WERI-Rb-1 (cell line): ENCODE data around the gene CNOT8.
"Not testable (repeated sequence)": the region's sequence is repeated elsewhere in the genome, so short reads cannot be mapped to it uniquely, and the experiment has no call there.

Experiments
- DNase-seq: peaks from one replicate; pipeline ENCODE4 v3.0.0-alpha.2; 2020
- H3K27ac ChIP-seq: fragments of 250-450 bp; sonication (Bioruptor Pico); 2 replicates; pipeline ENCODE4 v1.5.1; 2020; ENCODE audit warnings: mild to moderate bottlenecking, moderate library complexity
- H3K27me3 ChIP-seq: fragments of 250-450 bp; sonication (Bioruptor Pico); 2 replicates; pipeline ENCODE4 v1.5.1; 2021; ENCODE audit warnings: mild to moderate bottlenecking, low read depth, moderate library complexity; ENCODE audit not compliant: insufficient read depth, severe bottlenecking
- H3K36me3 ChIP-seq: fragments of 250-450 bp; sonication (Bioruptor Pico); 2 replicates; pipeline ENCODE4 v1.5.1; 2020; ENCODE audit warnings: mild to moderate bottlenecking, moderate library complexity
- H3K4me3 ChIP-seq: 2 replicates; pipeline ENCODE4 v1.5.1; 2011; ENCODE audit warnings: low read depth, mild to moderate bottlenecking, control low read depth, low read length
- H3K9me3 ChIP-seq: fragments of 250-450 bp; sonication (Bioruptor Pico); 2 replicates; pipeline ENCODE4 v1.5.1; 2021; ENCODE audit warnings: mild to moderate bottlenecking, moderate library complexity; ENCODE audit not compliant: severe bottlenecking
- TF ChIP-seq, protein P1 (sequence below): IDR thresholded peaks from 2 replicates; pipeline ENCODE4 v1.5.1; 2011; ENCODE audit warnings: low read depth, mild to moderate bottlenecking, control low read depth, inconsistent platforms, low read length

CNOT8 gene

DNA sequence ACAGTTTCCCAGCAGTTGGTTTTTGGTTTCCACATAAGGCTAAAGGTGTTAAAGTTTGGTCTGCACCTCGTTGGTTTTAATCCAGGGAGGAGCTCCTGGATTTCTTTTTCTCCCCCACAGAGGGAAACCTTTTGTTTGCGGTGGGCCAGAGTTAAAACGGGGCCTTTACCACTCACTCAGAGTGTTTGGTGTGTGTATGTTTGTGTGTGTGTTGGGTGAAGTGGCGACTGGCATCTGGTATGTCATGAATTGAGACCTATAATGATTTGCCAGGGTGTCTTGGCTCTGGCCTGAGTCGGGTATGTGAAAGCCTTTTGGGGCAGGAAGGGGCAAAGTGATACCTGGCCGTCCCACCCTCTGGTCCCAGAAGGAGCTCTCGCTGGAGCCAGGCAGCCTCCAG lies 38.9 kb upstream of the CNOT8 start:
- DNase-seq: no peak
- H3K27me3 ChIP-seq: no peaks in the 10 kb centered on the region
- TF ChIP-seq, protein P1, sequence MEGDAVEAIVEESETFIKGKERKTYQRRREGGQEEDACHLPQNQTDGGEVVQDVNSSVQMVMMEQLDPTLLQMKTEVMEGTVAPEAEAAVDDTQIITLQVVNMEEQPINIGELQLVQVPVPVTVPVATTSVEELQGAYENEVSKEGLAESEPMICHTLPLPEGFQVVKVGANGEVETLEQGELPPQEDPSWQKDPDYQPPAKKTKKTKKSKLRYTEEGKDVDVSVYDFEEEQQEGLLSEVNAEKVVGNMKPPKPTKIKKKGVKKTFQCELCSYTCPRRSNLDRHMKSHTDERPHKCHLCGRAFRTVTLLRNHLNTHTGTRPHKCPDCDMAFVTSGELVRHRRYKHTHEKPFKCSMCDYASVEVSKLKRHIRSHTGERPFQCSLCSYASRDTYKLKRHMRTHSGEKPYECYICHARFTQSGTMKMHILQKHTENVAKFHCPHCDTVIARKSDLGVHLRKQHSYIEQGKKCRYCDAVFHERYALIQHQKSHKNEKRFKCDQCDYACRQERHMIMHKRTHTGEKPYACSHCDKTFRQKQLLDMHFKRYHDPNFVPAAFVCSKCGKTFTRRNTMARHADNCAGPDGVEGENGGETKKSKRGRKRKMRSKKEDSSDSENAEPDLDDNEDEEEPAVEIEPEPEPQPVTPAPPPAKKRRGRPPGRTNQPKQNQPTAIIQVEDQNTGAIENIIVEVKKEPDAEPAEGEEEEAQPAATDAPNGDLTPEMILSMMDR: no peak
- H3K4me3 ChIP-seq: no peak overlapping the region
- no peaks in the 10 kb centered on the region for H3K9me3 ChIP-seq
- H3K27ac ChIP-seq: no peak overlapping the region
- H3K36me3 ChIP-seq: peaks cover 38% of the 10 kb centered on the region

DNA sequence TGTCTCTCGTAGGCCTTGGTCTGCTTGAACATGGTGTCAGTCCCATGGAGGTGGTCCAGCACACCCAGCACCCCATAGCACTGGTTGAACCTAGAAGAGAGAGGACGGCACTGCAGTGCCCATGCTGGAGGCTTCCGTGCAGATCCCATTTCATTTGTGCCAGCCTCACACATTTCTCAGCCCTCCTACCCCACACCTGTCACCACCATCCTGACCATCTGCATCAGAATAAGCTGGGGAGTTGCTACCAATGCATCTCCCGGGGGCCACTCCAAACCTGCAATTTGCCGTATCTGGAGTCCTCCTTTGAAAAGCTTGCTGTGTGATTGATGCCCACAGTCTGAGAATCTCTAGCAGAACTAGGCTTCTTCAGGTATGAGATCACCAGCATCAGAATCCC lies 38.0 kb upstream of the CNOT8 start:
- no peaks in the 10 kb centered on the region for H3K27me3 ChIP-seq
- no peak for DNase-seq
- peaks cover 29% of the 10 kb centered on the region for H3K36me3 ChIP-seq
- no peak overlapping the region for H3K4me3 ChIP-seq
- TF ChIP-seq, protein P1: no peak
- no peak overlapping the region for H3K27ac ChIP-seq
- no peaks in the 10 kb centered on the region for H3K9me3 ChIP-seq

DNA sequence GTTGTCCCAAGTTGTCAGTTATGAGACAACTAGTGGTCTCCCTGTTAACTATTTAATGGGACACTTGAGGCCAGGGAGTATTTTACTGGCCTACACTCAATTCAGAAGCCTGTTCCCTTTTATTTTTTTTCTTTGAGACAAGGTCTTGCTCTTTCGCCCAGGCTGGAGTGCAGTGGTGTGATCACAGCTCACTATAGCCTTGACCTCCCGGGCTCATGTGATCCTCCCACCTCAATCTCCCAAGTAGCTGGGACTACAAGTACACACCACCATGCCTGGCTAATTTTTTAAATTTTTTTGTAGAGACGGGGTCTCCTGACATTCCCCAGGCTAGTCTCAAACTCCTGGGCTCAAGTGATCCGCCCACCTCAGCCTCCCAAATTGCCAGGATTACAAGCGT lies 35.5 kb upstream of the CNOT8 start:
- peaks cover 11% of the 10 kb centered on the region for H3K36me3 ChIP-seq
- H3K9me3 ChIP-seq, H3K27me3 ChIP-seq, H3K4me3 ChIP-seq, DNase-seq, H3K27ac ChIP-seq: not testable (repeated sequence)

DNA sequence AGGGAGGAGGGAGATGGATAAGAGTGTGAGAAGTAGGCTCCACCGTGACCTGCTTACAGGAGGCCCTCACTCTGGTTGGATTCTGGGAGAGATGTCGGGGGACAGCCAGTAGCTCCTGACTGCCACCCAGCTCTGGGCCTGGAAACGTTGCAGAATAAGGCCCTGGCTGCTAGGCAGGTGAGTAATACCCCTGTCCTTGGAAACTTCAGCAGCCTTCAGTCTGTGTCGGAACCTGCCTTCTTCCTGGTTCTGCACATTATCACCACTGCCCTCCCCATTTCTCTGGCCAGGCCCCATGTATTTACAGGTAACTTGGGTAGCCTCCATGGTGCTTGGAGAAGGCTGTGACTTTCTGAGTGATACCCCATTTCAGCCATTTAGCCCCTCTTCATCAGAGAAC lies 34.8 kb upstream of the CNOT8 start:
- TF ChIP-seq, protein P1: no peak
- H3K36me3 ChIP-seq: peaks cover 4% of the 10 kb centered on the region
- H3K4me3 ChIP-seq: no peak overlapping the region
- no peak for DNase-seq
- no peak overlapping the region for H3K27ac ChIP-seq
- H3K27me3 ChIP-seq: no peaks in the 10 kb centered on the region
- H3K9me3 ChIP-seq: no peaks in the 10 kb centered on the region

DNA sequence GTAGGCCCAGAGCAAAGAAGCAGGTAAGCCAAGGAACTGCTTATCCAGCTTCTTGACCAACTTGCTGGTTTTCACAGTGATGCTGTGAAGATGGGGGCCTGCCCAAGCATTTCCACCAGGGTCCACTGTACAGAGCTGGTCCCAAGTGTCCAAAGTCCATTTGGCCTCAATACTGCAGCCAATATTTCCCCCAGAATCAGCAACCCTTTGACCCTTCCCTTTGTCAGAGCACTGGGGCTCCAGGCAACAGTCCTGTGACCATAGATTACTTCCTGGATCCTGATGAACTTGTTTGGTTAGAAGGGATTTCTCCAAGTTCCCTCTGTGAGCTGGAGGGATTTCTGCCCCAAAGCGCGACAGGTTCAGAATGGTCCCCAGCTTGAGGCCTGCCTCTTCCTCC lies 34.4 kb upstream of the CNOT8 start:
- H3K27me3 ChIP-seq: no peaks in the 10 kb centered on the region
- TF ChIP-seq, protein P1: no peak
- no peak overlapping the region for H3K4me3 ChIP-seq
- peaks cover 3% of the 10 kb centered on the region for H3K36me3 ChIP-seq
- H3K27ac ChIP-seq: no peak overlapping the region
- no peak for DNase-seq
- no peaks in the 10 kb centered on the region for H3K9me3 ChIP-seq

DNA sequence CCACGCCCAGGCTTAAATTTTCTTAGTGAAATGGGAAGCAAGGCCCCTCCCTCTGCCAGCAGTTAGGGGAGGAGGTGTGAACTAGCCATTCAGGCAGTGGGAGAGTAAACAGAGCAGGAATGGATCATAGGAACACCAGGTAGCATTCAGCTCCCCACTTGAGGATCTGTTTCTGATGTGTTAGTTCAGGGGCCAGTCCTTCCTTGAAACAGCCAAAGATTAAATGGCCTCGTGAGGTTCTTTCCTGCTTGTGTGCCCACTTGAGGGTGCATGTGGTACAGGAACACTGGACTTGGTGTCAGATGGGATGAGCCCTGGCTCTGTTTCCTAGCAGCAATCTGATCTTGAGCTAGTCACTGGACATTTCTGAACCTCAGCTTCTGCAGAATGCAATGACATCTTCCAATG lies 29.2 kb upstream of the CNOT8 start:
- Histone ChIP-seq H3K36me3 (no peaks in the 10 kb centered on the region; the same call in 1 of the 2 replicates), H3K9me3 (no peaks in the 10 kb centered on the region), H3K27ac (no peak overlapping the region), H3K4me3 (no peak overlapping the region), H3K27me3 (no peaks in the 10 kb centered on the region)
- no peak for DNase-seq
- TF ChIP-seq, protein P1: no peak
